HG03342 (cell line): ENCODE results near the gene PHOSPHO2.

ENCODE experiments used
- ATAC-seq: cut with Tn5 transposase; IDR thresholded peaks from one replicate; pipeline ENCODE4 v1.9.1; 2021; ENCODE audit warnings: mild to moderate bottlenecking, moderate library complexity; ENCODE audit not compliant: unreplicated experiment

The PHOSPHO2 gene

DNA sequence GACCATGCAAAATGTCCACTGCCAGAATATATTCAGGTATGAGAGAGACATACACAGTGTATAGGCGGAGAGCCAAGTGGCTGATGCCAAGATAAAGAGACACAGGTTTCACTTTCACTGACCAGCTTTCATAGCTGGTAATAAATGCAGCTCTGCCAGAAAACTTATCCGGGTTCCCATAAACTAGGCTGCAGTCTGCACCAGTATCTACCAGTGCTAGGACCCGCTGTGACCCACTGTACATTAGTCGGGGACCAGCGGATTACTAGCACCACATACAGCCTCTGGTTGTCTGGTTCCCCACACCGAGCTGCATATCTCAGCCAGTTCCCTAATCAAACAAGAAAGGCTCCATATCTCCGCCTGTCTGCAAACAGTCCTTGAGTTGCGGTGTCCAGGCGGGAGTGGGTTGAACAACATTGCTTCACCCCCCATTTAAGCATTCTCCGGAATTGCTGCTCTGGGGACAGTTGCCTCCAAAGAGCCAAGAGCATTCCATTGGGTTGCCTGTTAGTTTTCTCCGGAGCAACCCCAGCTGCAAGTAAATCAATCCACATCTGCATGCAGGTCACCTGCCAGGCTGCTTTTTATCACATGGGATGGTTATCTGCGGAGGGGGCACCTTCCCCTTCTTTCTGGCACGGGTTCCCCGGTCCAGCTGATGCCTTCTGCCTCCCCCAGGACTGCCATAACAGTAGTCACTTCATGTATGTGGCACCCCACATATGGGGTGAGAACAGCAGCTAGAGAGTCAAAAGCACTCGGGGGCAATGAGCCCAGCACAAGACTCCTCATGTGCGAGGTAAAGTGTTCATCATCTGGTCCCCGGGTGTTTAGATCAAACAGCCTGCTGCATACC, 21.3 kb downstream of the PHOSPHO2 start:
- no peak for ATAC-seq

DNA sequence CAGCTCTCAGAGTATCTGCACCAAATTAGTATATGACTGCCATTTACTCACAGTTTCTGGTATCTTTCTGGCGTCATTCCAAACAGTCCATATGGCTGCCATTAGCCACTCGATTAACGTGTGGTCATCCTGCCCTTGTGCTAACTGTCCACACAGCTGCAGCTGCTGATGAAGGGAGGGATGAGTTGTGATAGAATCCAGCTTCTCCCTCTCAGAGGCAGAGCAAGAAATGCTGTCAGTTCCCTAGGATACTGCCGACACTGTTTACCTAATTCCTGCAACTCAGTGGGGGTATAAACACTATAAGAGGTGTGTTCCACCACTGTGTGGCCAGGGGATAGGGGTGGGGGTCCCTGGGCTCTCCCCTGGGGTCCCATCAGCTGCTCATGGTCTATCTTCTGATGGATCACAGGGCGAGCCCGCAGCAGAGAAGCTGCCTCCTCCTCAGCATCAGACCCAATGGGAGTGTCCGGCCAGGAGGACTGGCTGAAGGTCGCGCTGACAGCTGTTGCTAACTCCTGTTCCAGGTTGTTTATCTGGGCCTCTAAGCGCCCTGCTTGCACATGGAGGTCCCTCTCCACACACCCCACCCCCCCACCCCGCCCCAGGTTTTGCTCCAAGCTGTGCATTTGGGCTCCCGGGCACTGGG, 22.1 kb downstream of the PHOSPHO2 start:
- no peak for ATAC-seq

DNA sequence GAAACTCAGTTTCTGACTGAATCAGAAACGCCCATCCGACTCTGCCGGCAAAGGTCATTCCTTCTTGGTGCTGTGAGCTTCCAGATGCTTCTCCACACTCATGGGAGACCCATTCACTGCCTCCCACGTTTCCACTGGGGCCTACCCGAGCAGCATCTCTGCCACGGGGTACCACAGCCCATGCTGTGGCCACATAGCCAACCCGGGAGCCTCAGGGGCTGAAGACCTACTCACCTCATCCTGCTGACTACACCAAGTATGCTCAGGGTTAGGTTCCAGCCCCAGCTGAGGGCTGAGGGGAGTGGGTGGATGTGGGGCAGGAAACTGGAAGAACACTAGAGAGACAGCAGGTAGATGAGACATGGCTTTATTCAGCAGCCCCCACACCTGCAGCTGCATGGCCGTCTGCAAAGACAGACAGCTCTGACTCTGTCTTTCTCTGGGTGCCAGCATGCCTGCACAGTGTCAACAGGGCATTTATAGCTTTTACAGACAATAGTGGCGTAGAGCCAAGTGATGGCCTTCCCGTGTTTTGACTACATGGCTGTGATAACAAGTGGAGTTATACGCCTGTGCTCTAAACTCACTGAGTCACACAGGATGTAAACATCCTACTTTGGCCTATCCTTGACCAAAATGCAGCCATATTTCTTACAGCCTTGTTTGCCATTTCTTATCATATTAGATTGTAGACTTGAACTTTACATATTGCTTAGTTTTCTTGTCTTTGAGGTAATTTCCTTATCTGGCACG, 22.8 kb downstream of the PHOSPHO2 start:
- ATAC-seq: no peak

DNA sequence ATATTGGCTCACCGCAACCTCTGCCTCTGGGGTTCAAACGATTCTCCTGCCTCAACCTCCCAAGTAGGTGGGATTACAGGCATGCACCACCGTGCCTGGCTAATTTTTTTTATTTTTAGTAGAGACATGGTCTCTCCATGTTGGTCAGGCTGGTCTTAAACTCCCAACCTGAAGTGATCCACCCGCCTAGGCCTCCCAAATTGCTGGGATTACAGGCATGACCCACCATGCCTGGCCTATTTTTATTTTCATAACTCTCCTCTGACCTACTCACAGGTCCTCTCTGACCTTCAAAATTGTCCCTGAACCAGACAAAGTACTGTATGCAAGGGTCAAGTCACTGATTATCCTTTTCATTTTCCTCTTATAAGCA, 23.4 kb downstream of the PHOSPHO2 start:
- no peak for ATAC-seq

DNA sequence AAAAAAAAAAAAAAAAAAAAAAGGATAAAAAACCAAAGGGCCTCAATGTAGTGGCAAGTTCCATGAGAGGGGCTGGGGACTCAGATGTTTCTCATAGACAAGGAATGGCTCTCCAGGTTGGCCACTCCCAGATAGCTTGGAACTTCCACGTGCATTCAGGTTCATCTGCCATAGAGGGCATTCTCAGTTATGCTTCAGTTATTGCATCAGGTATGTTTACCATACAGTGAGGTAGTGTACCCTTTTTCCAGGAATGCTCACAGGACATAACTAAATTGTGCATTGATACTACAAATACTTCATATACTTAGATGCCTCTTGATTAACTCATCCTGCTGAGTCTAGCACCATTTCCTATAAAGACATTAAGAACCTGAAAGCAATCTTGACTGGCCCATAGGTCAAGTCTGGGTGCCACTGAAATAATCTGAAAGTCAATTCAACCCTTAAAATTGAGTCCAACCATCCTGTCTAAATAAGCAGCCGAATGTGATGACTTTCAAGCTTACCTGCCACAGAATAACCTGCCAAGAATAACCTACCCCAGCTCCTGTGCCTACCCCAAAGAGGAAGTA, 24.7 kb downstream of the PHOSPHO2 start:
- ATAC-seq: no peak

DNA sequence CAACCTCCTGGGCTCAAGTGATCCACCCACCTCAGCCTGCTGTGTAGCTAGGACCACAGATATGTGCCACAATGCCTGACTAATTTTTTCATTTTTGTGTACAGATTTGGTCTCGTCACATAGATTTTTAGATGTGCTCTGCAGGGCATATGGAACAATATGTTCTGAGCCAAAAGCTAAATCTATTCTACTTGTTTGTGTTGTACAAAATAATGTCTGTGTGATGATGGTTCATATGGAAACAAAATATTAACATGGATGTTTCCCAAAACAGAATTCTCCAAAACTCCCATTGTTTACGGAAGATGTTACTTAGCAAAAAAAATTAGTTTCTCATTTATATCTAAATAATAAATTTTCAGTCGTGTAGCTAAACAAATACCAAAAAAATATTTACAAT, 26.7 kb downstream of the PHOSPHO2 start:
- no peak for ATAC-seq

DNA sequence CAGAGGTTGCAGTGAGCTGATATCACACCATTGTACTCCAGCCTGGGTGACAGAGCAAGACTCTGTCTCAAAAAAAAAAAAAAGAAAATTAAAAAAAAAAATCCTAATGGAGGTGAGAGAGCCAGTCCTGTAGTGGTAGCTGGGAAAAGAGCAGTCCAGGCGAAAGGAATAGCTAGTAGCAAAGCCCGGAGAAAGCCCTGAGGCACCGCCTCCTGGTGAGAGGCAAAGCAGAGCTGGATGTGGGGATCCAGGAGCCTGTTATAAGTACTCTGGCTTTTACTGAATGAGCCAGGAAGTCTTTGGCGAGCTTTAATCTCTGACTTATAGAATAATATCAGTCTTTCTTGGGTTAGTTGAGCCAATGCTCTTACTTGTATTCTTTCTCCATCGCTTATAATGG, 32.8 kb downstream of the PHOSPHO2 start:
- ATAC-seq: no peak

DNA sequence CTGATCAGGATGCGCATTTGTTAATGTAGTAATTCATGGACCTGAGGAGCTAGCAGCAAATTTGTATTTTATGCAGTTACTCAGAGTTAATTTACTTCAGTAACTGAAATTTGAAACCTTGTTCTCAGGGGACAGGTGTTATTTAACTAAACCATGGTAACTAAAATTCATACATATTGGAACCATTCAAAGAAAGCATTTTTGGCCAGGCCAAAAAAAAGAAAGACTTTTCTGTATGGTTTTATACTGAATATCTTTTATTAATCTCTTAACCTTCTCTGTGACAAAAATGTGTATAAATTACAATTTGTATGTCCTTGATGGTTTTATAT, 35.0 kb downstream of the PHOSPHO2 start:
- ATAC-seq: no peak

DNA sequence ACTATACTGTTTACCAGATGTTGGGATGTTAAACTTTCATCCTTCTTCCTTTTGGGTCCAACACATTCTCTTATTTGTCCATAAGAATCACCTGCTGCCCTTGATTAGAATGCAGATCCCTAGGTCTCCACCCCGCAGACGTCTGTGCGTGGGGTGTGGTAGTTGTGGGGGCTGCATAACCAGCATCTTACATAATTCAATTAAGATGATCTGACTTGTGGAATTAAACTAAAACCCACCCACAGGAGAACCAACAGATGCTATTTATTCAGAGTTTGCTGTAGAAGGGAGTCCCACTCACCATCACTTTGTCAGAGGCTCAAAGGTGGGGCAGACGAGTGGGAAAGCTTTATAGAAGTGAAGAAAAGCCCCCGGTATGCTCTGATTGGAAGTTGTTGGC, 37.8 kb downstream of the PHOSPHO2 start:
- no peak for ATAC-seq

DNA sequence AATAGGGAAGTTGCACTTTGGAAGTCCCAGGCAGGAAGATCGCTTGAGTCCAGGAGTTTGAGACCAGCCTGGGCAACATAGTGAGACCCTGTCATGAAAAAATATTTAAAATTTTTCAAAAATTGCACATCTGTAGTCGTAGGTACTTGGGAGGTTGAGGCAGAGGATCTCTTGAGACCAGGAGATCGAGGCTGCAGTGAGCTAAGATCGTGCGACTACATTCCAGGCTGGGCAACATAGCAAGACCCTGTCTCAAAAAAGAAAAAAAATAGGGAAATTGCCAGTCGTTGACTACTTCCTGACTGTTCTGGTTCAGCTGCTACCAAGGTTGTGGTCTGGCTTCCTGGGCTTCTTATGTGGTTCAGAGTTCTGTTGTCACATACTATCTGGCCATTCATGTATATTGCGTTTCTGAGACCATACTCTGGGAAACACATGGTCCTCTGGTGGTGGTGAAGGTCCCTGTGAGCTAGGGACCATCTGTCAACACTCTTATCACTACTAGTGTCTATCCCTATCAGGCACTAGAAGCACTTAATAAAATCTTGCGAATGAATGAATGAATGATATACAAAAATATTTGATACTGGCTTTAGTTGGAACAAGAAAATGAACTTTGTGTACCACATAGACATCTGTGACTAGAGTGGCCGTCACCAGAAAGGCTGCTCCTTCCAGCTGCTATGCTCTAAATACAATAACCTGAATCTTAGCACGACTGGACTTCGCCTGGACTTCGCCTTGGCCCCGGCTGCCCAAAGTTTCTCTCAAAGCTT, 38.5 kb downstream of the PHOSPHO2 start:
- peak; percentile 4 for ATAC-seq

DNA sequence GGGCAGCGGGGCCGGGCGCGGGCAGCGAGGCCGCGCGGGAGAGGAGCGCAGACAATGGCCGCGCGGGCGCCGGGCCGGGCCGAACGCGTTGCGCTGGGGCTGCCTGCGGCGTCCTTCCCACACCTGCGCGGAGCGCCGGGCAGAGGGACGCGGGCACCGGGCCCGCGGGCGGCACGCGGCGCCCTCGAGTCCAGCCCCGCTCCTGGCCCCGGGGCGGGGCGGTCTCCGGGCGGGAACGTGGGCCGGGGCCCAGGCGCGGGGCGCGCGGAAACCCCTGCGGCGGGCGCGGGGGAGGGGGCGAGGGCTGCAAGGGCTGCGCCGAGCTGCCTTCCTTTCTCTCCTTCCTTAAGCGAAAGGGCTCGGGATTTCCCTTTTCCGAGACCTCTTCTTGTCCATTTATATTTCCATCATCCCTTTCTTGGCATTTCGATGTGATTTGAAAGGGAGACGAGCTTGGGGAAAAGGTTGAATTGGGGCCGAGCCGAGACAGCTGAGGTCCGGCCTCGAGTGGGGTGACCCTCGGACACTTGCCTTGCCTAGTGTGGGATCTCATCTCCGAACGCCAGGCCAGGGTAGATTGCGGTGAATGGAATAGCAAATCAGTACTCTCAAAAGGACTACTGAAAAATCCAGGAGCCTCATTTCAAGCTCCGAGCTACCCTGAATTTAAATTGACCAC, 40.0 kb downstream of the PHOSPHO2 start:
- ATAC-seq: peak; percentile 33

DNA sequence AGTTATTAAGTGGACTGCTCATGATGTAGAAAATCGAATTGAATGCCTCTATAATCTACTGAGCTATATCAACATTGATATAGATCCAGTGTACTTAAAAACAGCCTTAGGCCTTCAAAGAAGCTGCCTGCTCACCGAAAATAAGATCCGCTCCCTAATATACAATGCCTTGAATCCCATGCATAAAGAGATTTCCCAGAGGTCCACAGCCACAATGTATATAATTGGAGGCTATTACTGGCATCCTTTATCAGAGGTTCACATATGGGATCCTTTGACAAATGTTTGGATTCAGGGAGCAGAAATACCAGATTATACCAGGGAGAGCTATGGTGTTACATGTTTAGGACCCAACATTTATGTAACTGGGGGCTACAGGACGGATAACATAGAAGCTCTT, 41.4 kb downstream of the PHOSPHO2 start:
- ATAC-seq: no peak

DNA sequence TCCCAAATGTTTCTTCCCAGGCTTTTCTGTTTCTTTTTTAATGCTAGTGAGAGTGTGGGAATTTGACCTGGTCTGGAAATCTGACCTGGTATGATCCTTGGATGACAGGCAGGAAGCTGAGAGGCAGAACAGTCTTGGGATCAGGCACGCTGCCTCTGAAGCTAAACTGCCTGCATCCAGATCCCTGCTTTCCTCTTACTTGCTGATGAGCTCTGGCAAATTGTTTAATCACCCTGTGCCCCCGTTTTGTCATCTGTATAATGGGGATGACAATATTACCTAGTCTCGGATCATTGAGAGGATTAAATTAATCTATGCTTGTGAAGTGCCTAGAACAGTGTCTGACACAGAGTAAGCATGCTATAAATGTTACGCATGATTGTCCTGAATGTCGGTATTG, 42.6 kb downstream of the PHOSPHO2 start:
- ATAC-seq: no peak

DNA sequence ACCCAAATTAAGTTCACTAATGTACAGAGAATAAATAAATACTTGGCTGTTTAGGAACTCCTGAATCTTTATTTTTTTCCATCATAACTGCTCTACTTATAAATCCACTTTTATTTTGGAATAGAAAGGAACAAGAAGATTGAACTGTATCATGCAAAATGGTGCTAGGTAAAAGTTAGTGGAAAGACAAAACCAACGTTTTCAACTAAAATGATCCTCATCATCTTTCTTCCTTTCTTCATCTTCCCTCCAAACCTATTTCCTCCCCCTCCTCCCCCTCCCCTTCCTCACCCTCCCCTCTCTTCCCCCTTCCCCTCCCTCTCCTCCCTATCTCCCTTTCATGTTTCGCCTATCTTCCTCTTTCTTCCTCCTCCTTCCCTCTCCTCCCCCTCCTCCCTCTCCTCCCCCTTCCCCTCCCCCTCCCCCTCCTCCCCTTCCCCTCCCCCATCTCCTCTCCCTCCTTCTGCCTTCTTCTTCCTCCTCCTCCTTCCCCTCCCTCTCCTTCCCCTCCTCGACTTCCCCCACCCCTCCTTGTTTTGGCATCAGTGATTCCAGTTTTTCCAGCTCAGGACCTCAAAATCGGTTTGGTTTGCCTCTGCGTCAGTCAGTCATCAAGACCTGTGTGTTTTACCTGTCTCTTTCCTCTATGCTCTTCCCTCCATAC, 44.4 kb downstream of the PHOSPHO2 start:
- ATAC-seq: no peak

DNA sequence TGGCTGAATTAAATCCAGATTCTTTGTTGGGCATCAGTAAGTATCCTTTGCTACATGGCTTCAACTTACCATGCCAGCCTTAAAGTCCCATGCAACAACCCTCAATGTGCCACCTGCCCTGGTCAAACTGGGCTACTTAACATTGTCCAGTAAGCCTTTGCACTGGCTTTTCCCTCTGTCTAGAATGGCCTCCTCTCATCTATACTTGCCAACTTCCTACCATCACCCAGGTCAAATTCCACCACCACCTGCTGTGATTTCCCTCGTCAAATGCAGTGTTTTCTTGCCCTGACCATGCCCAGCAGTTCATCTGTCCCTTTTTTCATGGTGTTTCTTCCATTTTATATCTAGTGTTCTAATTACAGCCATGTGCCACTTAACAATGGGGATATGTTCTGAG, 45.1 kb downstream of the PHOSPHO2 start:
- no peak for ATAC-seq

DNA sequence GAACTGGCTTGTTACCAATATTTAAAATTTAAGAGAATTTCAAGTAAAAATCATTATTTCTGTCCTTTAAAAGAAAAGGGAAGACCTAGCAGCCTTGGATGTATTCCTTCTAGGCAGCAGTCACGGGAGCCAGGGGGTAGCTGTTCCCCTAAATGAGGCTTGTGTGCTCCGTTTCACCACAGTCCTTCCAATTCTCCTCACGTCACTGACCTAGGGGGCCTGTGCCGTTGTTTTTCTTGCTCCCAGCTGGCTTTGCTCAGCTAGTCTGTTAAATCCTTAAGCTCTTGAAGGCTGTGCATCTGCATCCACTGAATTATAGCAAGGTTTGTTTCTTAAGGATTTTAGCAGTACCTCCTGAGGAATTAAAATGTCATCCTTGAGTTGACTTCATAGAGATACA, 49.3 kb downstream of the PHOSPHO2 start:
- ATAC-seq: no peak

DNA sequence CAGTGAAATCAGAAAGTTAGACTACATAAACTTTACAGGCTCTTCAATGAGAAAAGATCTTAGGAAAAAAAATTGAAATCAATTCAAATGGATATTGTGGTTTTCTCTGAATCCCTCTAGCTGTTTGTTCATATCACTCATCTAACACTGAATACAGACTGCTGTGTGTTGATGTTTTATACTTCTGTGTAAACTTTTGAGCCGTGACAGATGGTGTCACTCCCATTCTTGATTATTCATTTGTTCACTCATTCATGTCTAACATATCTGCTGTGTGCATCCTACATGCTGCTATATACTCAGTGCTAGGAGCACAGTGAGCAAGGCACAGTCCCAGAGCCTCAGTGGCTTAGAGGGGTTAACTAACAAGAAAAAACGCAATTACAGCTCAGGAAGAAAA, 52.0 kb downstream of the PHOSPHO2 start:
- ATAC-seq: no peak

DNA sequence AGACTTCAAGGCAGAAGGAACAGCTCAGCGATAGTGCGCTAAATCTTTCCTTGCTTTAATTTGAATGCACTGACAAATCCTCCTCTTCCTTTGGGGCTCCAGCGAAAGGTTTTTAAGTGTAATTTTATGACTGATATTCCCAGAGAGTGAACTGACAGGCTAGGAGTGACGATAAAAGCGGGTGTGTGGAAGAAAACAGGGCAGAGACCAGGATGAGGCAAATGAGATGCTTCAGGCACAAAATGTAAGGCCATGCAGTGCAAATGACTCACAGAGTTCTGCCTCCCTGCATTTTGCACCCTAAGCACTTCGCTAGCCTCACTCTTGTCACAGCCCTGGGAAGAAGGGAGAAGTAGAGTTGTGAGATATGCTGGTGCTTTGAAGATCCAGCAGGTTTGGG, 54.0 kb downstream of the PHOSPHO2 start:
- no peak for ATAC-seq
